Neural cell (in vitro differentiated cells): ENCODE measurements around the gene ANKRD60. TPM values are rescaled to one million over a fixed set of nuclear protein-coding genes. Genes with fewer than 3 reads are reported as not detected.

Source experiments
- H2AFZ ChIP-seq: fragments of 200-600, 300-800 bp; sonication (generic), shearing (Covaris generic); 2 replicates; pipeline ENCODE4 v1.6.0; 2014; ENCODE audit warnings: low read depth, mild to moderate bottlenecking, antibody characterized with exemption, low read length, moderate library complexity
- H3F3A ChIP-seq: fragments of 200-600 bp; shearing (Covaris generic); 2 replicates; pipeline ENCODE4 v1.6.1; 2016; ENCODE audit warnings: mild to moderate bottlenecking, moderate library complexity, mixed read lengths, antibody characterized with exemption, low read length; ENCODE audit not compliant: insufficient read depth, poor library complexity, severe bottlenecking
- H3K27ac ChIP-seq: fragments of 200-600, 300-800 bp; sonication (generic), shearing (Covaris generic); 2 replicates; pipeline ENCODE4 v1.5.1; 2014; ENCODE audit warnings: mild to moderate bottlenecking, low read length, moderate library complexity
- H3K27me3 ChIP-seq: fragments of 300-800, 200-600 bp; sonication (generic), shearing (Covaris generic); 2 replicates; pipeline ENCODE4 v1.6.0; 2014; ENCODE audit warnings: mild to moderate bottlenecking, low read depth, low read length, moderate library complexity; ENCODE audit not compliant: insufficient read depth
- H3K36me3 ChIP-seq: fragments of 300-800, 200-600 bp; sonication (generic), shearing (Covaris generic); 2 replicates; pipeline ENCODE4 v1.5.1; 2014; ENCODE audit warnings: mild to moderate bottlenecking, antibody characterized with exemption, low read length, moderate library complexity; ENCODE audit not compliant: insufficient read depth
- H3K4me2 ChIP-seq: fragments of 300-800, 200-600 bp; sonication (generic), shearing (Covaris generic); 2 replicates; pipeline ENCODE4 v1.6.0; 2014; ENCODE audit warnings: mild to moderate bottlenecking, low read length
- H3K4me3 ChIP-seq: fragments of 300-800, 200-600 bp; sonication (generic), shearing (Covaris generic); 2 replicates; pipeline ENCODE4 v1.5.1; 2014; ENCODE audit warnings: mild to moderate bottlenecking, low read length, moderate library complexity
- H3K79me2 ChIP-seq: fragments of 200-600 bp; shearing (Covaris generic); replicated peaks from 2 replicates; pipeline ENCODE4 v1.6.0; 2014; ENCODE audit warnings: mild to moderate bottlenecking, low read length, moderate library complexity; ENCODE audit not compliant: insufficient read depth
- H3K9ac ChIP-seq: fragments of 300-800, 200-600 bp; sonication (generic), shearing (Covaris generic); 2 replicates; pipeline ENCODE4 v1.6.1; 2016; ENCODE audit warnings: mild to moderate bottlenecking, low read length, mixed read lengths
- H3K9me2 ChIP-seq: fragments of 200-600 bp; shearing (Covaris generic); 2 replicates; pipeline ENCODE4 v1.6.1; 2016; ENCODE audit warnings: mild to moderate bottlenecking, low read length, mixed read lengths; ENCODE audit not compliant: insufficient read depth
- H3K9me3 ChIP-seq: fragments of 200-600, 300-800 bp; sonication (generic), shearing (Covaris generic); 2 replicates; pipeline ENCODE4 v1.6.1; 2016; ENCODE audit warnings: mild to moderate bottlenecking, mixed run types, low read length, moderate library complexity, mixed read lengths
- H4K20me1 ChIP-seq: fragments of 200-600 bp; shearing (Covaris generic); 2 replicates; pipeline ENCODE4 v1.6.1; 2016; ENCODE audit warnings: mild to moderate bottlenecking, mixed run types; ENCODE audit not compliant: insufficient read depth
- EP300 ChIP-seq: fragments of 450-650 bp; conservative IDR thresholded peaks from 2 replicates; pipeline ENCODE4 v1.6.1; 2014; ENCODE audit warnings: antibody characterized with exemption, mild to moderate bottlenecking, moderate library complexity; ENCODE audit not compliant: poor library complexity, severe bottlenecking
- EZH2 ChIP-seq: fragments of 200-600, 300-800 bp; shearing (Covaris generic), sonication (generic); IDR thresholded peaks from 2 replicates; pipeline ENCODE4 v1.6.1; 2014; ENCODE audit warnings: antibody characterized with exemption, low read length, borderline replicate concordance, mild to moderate bottlenecking; ENCODE audit not compliant: insufficient read depth, poor library complexity, severe bottlenecking
- MXI1 ChIP-seq: fragments of 450-650 bp; conservative IDR thresholded peaks from 2 replicates; pipeline ENCODE4 v1.6.1; 2014; ENCODE audit warnings: antibody characterized with exemption, mild to moderate bottlenecking; ENCODE audit not compliant: poor library complexity, severe bottlenecking
- POLR2AphosphoS5 ChIP-seq: IDR thresholded peaks from 2 replicates; pipeline ENCODE4 v1.6.1; 2012
- RAD21 ChIP-seq: fragments of 450-650 bp; conservative IDR thresholded peaks from 2 replicates; pipeline ENCODE4 v1.6.1; 2014; ENCODE audit warnings: antibody characterized with exemption, mild to moderate bottlenecking, moderate library complexity
- SMC3 ChIP-seq: fragments of 450-650 bp; conservative IDR thresholded peaks from 2 replicates; pipeline ENCODE4 v1.6.1; 2014; ENCODE audit warnings: antibody characterized with exemption, mild to moderate bottlenecking, moderate library complexity; ENCODE audit not compliant: poor library complexity
- TAF1 ChIP-seq: IDR thresholded peaks from 2 replicates; pipeline ENCODE4 v1.6.1; 2012; ENCODE audit warnings: low read depth
- polyA plus RNA-seq: library from polyadenylated mRNA; depleted of rRNA; stranded (reverse); fragments of >200 nt; gene quantifications from 2 replicates; pipeline ENCODE4 v1.2.3, GENCODE V29; 2014
- TF ChIP-seq, protein P1 (sequence below): fragments of 450-650 bp; IDR thresholded peaks from 2 replicates; pipeline ENCODE4 v1.5.1; 2014; ENCODE audit warnings: antibody characterized with exemption, mild to moderate bottlenecking, moderate library complexity; ENCODE audit not compliant: poor library complexity, severe bottlenecking
- TF ChIP-seq, protein P2 (sequence below): IDR thresholded peaks from 2 replicates; pipeline ENCODE4 v1.6.1; 2012; ENCODE audit warnings: borderline replicate concordance

ANKRD60 gene
- polyA plus RNA-seq, 1 donor from 2014 or later = not detected

DNA sequence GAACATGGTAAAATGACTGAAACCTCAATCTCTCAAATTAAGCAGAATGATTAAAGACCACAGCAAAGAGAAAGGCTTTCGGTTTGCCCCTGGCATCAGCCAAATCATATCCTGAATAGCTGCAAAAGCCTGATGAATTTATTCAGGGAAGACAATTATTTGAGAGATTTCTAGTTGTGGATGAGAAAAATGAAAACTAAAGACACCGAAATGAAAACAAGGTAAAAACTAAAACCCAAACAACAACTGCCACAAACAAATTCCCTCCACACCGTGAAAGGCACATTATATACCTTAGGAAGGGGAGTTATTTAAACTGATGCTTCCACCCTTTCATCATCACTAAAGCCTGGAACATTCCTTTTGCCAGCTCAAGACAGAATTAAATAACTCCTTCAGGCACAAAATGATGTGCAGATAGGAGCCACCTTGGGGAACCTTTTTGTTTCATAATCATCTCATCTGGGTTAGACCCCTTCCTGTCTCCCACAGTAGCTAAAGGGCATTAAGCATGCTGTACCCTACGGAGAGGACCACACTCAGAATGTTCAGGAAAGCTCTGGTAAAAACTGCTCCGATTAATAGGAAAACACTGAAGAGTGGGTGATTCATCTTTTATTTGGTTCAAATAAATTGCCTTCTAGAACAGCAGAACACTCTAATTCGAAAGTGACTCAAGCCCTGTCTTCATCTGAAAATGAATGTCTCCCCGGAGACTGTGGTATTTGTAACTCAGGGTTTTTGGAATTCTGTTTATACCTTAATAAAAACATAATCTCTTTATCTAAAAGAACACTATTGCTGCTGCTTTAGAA, 9.1 kb upstream of the ANKRD60 start:
- no peaks in the 10 kb centered on the region for H3K9me2 ChIP-seq
- no peaks in the 10 kb centered on the region for H3K9me3 ChIP-seq
- H3K27me3 ChIP-seq = peaks cover 10% of the 10 kb centered on the region
- H3K4me3 ChIP-seq = peak overlapping the region; percentile 61
- no peak overlapping the region for H3K4me2 ChIP-seq
- no peak overlapping the region for H3K27ac ChIP-seq
- H3K79me2 ChIP-seq = no peaks in the 10 kb centered on the region
- no peaks in the 10 kb centered on the region for H4K20me1 ChIP-seq
- TF ChIP-seq EP300 (no peak), SMC3 (peak; percentile 55)
- TF ChIP-seq, protein P1, sequence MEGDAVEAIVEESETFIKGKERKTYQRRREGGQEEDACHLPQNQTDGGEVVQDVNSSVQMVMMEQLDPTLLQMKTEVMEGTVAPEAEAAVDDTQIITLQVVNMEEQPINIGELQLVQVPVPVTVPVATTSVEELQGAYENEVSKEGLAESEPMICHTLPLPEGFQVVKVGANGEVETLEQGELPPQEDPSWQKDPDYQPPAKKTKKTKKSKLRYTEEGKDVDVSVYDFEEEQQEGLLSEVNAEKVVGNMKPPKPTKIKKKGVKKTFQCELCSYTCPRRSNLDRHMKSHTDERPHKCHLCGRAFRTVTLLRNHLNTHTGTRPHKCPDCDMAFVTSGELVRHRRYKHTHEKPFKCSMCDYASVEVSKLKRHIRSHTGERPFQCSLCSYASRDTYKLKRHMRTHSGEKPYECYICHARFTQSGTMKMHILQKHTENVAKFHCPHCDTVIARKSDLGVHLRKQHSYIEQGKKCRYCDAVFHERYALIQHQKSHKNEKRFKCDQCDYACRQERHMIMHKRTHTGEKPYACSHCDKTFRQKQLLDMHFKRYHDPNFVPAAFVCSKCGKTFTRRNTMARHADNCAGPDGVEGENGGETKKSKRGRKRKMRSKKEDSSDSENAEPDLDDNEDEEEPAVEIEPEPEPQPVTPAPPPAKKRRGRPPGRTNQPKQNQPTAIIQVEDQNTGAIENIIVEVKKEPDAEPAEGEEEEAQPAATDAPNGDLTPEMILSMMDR = peak; percentile 23
- H2AFZ ChIP-seq = no peak overlapping the region
- no peak overlapping the region for H3K9ac ChIP-seq
- no peaks in the 10 kb centered on the region for H3F3A ChIP-seq
- H3K36me3 ChIP-seq = no peaks in the 10 kb centered on the region

DNA sequence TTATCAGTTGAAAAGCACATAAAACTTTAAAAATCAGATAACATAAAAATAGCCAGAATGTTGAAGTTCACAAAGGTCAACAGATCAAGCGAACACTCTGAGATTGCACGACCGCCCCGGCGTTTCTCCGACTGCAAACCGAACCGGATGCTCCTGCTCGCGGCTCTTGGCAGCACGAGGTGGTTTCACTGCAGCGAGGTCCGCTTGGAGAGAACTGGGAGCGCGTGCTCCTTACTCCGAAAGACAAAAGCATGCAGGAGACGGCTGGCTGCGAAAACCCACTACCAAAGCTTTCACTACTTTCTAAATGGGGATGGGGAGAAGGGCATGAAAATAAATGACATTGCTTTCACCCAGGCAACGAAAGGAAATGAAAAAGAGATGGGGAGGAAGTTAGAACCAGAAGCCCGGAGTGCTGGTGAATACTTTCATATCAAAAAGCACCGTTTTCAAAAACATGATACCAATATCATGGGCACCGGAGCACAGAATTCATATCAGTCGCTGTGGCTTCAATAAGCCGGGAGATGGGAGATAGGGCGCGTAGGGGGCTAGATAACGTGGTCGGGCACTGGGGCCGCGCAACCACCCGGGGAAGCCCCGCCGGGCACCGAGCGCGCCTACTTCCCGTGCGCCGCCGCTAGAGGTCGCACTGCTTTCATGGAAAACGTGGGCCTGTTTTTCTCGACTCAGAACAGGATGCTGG, 8.3 kb upstream of the ANKRD60 start:
- H4K20me1 ChIP-seq = no peaks in the 10 kb centered on the region
- H3K9ac ChIP-seq = no peak overlapping the region
- peak overlapping the region; percentile 61 for H3K4me3 ChIP-seq
- no peak overlapping the region for H3K4me2 ChIP-seq
- H3K36me3 ChIP-seq = no peaks in the 10 kb centered on the region
- H3F3A ChIP-seq = no peaks in the 10 kb centered on the region
- no peak overlapping the region for H3K27ac ChIP-seq
- no peaks in the 10 kb centered on the region for H3K9me2 ChIP-seq
- no peak overlapping the region for H2AFZ ChIP-seq
- H3K9me3 ChIP-seq = no peaks in the 10 kb centered on the region
- H3K79me2 ChIP-seq = no peaks in the 10 kb centered on the region
- peaks cover 10% of the 10 kb centered on the region for H3K27me3 ChIP-seq
- TF ChIP-seq SMC3 (peak; percentile 92), TAF1 (no peak), MXI1 (peak; percentile 54), RAD21 (peak; percentile 94), POLR2AphosphoS5 (no peak), EZH2 (no peak), EP300 (no peak)
- TF ChIP-seq, protein P1 = peak; percentile 97
- TF ChIP-seq, protein P2, sequence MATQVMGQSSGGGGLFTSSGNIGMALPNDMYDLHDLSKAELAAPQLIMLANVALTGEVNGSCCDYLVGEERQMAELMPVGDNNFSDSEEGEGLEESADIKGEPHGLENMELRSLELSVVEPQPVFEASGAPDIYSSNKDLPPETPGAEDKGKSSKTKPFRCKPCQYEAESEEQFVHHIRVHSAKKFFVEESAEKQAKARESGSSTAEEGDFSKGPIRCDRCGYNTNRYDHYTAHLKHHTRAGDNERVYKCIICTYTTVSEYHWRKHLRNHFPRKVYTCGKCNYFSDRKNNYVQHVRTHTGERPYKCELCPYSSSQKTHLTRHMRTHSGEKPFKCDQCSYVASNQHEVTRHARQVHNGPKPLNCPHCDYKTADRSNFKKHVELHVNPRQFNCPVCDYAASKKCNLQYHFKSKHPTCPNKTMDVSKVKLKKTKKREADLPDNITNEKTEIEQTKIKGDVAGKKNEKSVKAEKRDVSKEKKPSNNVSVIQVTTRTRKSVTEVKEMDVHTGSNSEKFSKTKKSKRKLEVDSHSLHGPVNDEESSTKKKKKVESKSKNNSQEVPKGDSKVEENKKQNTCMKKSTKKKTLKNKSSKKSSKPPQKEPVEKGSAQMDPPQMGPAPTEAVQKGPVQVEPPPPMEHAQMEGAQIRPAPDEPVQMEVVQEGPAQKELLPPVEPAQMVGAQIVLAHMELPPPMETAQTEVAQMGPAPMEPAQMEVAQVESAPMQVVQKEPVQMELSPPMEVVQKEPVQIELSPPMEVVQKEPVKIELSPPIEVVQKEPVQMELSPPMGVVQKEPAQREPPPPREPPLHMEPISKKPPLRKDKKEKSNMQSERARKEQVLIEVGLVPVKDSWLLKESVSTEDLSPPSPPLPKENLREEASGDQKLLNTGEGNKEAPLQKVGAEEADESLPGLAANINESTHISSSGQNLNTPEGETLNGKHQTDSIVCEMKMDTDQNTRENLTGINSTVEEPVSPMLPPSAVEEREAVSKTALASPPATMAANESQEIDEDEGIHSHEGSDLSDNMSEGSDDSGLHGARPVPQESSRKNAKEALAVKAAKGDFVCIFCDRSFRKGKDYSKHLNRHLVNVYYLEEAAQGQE = no peak
